ENCODE data around the gene DAAM2. TPM values are rescaled to one million over a fixed set of nuclear protein-coding genes. Genes with fewer than 3 reads are reported as not detected.

The DAAM2 gene
- total and polyA plus RNA-seq, 2 donors: 21.1 to 25.9 TPM

DNA sequence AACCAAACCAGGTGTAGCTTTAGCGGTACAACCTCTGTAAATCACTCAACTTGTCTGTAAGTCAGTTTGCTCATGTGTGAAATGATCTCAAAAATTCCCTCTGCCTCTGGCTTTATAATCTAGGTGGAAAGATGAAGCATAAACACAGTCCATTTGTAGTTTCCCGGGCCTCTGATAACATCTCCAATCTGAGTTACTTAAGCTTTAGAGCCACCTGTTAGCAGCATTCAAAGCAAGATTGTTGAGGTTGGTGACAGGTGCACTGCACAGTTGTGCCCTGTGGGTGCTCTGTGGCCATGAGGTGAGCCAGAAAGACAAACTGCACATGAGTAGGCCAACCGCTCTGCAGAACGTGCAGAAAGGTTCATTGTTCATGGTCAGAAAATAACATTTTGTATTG, 88.4 kb downstream of the DAAM2 start:
- no peak overlapping the region for H3K4me3 ChIP-seq (ENCODE audit: low read depth, low read length)
- H3K4me1 ChIP-seq (ENCODE audit: insufficient read depth): no peaks in the 10 kb centered on the region
- H3K36me3 ChIP-seq (ENCODE audit: insufficient read depth): no peaks in the 10 kb centered on the region
- no peak for DNase-seq (ENCODE audit: extremely low spot score)
- 77% methylated on average over 4 of the region's 4 CpGs for WGBS
- H3K27ac ChIP-seq (ENCODE audit: low read depth): no peak overlapping the region

DNA sequence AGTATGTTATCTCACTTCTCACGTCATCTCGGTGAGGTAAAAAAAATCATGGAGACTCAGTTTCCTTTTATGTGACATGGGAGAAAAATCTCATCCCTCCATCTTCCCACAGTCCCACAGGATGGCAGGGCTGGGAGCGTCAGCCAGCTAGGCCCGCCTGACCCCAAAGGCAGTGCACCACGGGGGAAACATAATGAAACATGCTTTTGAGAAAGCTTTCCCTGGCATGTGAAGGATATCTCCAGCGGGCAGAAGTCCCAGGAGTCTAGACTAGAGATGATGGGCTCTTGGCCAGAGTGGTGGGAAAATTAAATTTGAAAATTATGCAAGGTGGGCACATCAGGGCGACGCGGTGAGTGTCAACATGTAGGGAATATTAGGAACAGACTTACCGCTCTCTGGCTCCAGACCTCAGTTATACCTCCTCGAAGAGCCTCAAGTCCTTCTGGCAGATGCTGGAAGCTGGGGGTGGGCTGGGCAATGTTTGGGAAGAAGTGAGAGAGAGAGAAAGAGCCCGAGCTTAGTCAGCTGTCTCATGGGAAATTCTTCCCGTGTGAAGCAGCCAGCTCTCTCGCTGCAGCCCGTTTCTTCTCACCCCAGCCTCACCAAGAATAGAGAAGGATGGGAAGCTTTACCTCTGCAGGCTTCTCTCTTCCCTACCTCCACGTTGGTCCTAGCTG, 89.8 kb downstream of the DAAM2 start:
- WGBS: 47% methylated on average over 16 of the region's 16 CpGs
- DNase-seq (ENCODE audit: extremely low spot score): no peak

DNA sequence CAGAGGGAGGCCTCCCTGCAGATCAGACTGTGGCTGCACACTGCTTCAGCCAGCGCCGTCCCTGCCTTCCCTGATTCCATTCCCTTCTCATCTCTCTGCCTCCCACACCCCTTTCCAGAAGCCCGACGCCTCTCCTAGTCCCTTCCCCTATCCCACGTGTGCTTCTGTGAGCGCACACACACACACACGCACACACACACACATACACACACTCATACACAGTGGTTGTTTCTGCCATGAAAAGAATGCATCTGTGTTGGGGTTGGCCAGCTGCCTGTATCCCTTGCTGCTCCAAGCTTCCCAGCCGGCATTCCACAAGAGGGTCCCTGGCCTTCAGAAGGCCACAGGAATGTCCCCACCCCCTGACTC, 90.3 kb downstream of the DAAM2 start:
- DNase-seq (ENCODE audit: extremely low spot score): peak; percentile 21

More for the DNA sequence above, 89.8 kb downstream of the DAAM2 start:
- Histone ChIP-seq H3K36me3 (ENCODE audit: insufficient read depth) (no peaks in the 10 kb centered on the region), H3K4me1 (ENCODE audit: insufficient read depth) (no peaks in the 10 kb centered on the region), H3K27ac (ENCODE audit: low read depth) (no peak overlapping the region), H3K4me3 (ENCODE audit: low read depth, low read length) (no peak overlapping the region)

DNA sequence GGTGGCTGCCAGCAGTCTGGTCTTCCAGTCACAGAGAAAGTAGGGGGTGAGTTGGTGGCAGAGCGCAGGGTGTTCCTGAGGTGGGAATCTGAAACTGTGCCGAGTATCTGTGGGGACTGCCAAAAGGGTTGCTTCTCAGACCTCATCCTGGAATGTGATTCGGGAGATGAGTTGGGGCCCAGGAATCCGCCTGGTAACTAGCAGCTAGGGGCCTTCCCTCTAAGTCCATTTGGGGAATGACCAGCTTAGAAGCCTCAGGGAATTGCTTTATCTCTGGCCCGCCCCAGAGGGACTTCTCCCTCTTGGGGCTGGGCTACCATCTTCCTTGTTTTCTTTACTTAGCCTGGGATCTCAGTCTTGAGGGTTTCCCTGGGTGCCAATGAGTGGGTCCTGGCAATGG, 92.5 kb downstream of the DAAM2 start:
- Histone ChIP-seq H3K4me1 (ENCODE audit: insufficient read depth) (no peaks in the 10 kb centered on the region), H3K27ac (ENCODE audit: low read depth) (no peak overlapping the region), H3K36me3 (ENCODE audit: insufficient read depth) (no peaks in the 10 kb centered on the region), H3K4me3 (ENCODE audit: low read depth, low read length) (no peak overlapping the region)
- DNase-seq (ENCODE audit: extremely low spot score): no peak
- WGBS: 85% methylated on average over 5 of the region's 5 CpGs

More for the DNA sequence above, 90.3 kb downstream of the DAAM2 start:
- Histone ChIP-seq H3K4me1 (ENCODE audit: insufficient read depth) (no peaks in the 10 kb centered on the region), H3K4me3 (ENCODE audit: low read depth, low read length) (no peak overlapping the region), H3K36me3 (ENCODE audit: insufficient read depth) (no peaks in the 10 kb centered on the region), H3K27ac (ENCODE audit: low read depth) (no peak overlapping the region)
- 21% methylated on average over 8 of the region's 8 CpGs for WGBS

DNA sequence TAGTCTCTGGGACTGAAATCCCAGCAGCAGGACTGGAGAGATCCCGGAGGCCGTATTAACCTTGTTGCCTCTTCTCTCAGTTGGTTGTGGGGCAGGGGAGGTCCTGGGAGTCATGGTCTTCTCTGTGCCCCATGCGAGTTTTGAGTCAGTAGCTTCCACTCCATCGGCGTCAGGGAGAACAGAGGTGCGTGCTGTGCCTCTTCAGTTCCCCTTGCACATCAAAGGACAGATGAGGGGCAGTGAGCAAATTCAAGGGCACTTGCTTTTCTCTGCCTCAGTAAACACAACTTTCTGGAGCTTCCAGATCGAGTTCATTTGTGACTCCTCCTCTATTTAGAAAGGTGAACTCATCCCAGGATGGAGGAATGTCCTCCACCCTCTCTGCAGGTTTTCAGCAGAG, 93.5 kb downstream of the DAAM2 start:
- WGBS: 88% methylated on average over 7 of the region's 7 CpGs
- no peaks in the 10 kb centered on the region for H3K4me1 ChIP-seq (ENCODE audit: insufficient read depth)
- no peaks in the 10 kb centered on the region for H3K36me3 ChIP-seq (ENCODE audit: insufficient read depth)

DNA sequence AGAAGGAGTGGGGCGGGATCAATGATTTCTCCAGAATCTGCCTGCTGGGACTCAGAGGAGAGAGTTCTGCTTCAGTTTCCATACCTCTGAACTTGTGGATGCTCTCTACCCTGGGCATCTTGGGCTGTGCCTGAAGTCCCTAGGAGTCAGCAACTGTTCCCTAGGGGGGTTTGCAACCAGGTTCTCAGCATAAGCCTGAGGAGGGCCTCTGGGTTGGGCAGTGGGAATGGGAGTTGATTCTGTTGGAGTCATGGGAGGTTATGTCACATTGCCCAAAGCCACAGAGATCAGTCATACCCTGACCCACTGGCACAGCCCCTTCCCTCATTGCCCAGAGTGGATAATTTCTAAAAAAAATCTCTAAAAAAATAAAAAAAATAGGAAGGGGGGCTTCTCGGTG, 94.7 kb downstream of the DAAM2 start:
- Histone ChIP-seq H3K4me3 (ENCODE audit: low read depth, low read length) (no peak overlapping the region), H3K36me3 (ENCODE audit: insufficient read depth) (no peaks in the 10 kb centered on the region), H3K27ac (ENCODE audit: low read depth) (no peak overlapping the region), H3K4me1 (ENCODE audit: insufficient read depth) (no peaks in the 10 kb centered on the region)
- WGBS: 94% methylated on average over 2 of the region's 2 CpGs
- DNase-seq (ENCODE audit: extremely low spot score): no peak

More for the DNA sequence above, 93.5 kb downstream of the DAAM2 start:
- DNase-seq (ENCODE audit: extremely low spot score): no peak
- no peak overlapping the region for H3K4me3 ChIP-seq (ENCODE audit: low read depth, low read length)
- no peak overlapping the region for H3K27ac ChIP-seq (ENCODE audit: low read depth)

DNA sequence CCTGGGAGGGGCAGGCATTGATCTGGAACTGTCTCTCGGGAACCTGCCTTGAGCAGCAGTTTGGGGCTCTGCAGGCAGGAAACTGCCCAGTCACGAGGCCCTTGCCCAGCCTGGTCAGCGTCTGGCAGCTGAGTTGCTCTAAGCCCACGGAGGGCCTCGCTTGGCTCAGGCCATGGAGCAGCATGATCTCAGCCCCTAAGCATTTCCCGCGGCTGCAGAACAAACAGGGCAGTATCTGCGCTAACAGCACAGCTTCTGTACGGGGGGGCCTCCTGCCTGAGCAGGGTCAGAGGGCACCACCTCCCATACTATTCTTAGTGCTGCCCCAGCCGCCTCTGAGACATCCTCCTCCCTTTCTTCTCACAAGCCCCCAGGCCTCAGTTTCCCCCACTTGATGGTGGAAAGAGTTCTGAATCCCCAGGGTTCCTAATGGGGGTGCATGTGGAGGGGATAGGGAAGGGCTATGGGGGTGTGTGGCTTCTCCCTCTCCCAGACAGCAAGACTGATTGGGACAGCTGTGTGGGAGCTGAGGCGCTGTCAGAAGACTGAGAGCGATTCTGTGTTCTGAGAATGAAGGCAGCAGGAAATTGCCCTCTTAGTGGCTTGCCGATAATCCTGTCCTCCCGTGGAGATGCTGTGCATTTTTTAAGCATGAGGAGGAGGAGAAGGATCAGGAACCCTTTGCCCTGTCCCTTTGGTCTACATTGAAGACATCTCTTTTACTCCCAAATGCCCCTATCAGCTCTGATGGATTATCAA, 95.7 kb downstream of the DAAM2 start:
- no peak for DNase-seq (ENCODE audit: extremely low spot score)
- WGBS: 21% methylated on average over 14 of the region's 14 CpGs
- no peak overlapping the region for H3K4me3 ChIP-seq (ENCODE audit: low read depth, low read length)
- no peak overlapping the region for H3K27ac ChIP-seq (ENCODE audit: low read depth)
- H3K4me1 ChIP-seq (ENCODE audit: insufficient read depth): no peaks in the 10 kb centered on the region
- H3K36me3 ChIP-seq (ENCODE audit: insufficient read depth): no peaks in the 10 kb centered on the region

DNA sequence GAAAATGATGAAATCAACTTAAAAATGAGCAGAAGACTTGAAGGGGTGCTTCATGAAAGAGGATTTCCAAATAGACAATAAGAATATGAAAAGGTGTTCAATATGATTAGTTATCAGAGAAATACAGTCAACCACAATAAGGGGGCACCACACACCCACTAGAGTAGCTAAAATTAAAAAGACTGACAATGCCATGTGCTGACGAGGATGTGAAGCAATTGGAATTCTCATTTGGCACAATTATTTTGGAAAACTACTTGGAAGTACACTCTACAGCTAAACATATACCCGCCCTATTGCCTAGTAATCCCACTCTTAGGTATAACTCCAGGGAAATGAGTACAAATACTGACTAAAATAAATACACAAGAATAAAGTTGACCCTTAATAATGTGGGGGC, 97.1 kb downstream of the DAAM2 start:
- 94% methylated on average over 2 of the region's 2 CpGs for WGBS
- Histone ChIP-seq H3K4me1 (ENCODE audit: insufficient read depth) (no peaks in the 10 kb centered on the region), H3K27ac (ENCODE audit: low read depth) (no peak overlapping the region), H3K36me3 (ENCODE audit: insufficient read depth) (no peaks in the 10 kb centered on the region), H3K4me3 (ENCODE audit: low read depth, low read length) (no peak overlapping the region)
- no peak for DNase-seq (ENCODE audit: extremely low spot score)

DNA sequence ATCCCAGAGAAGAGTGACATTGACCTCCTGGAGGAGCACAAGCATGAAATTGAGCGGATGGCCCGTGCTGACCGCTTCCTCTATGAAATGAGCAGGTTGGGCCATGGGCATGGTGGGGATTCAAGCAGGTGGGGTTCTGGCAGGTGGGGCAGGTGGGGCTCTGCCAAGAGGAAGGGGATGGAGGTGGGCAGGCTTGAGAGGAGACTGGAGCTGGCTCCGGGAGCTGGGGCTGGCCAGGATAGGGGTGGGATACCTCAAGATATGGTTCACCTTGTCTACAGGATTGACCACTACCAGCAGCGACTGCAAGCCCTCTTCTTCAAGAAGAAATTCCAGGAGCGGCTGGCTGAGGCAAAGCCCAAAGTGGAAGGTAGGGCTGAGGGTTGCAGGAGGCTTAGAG, 99.2 kb downstream of the DAAM2 start:
- no peak for DNase-seq (ENCODE audit: extremely low spot score)
- no peaks in the 10 kb centered on the region for H3K36me3 ChIP-seq (ENCODE audit: insufficient read depth)
- 97% methylated on average over 6 of the region's 6 CpGs for WGBS
- no peak overlapping the region for H3K4me3 ChIP-seq (ENCODE audit: low read depth, low read length)
- H3K27ac ChIP-seq (ENCODE audit: low read depth): no peak overlapping the region
- no peaks in the 10 kb centered on the region for H3K4me1 ChIP-seq (ENCODE audit: insufficient read depth)

DNA sequence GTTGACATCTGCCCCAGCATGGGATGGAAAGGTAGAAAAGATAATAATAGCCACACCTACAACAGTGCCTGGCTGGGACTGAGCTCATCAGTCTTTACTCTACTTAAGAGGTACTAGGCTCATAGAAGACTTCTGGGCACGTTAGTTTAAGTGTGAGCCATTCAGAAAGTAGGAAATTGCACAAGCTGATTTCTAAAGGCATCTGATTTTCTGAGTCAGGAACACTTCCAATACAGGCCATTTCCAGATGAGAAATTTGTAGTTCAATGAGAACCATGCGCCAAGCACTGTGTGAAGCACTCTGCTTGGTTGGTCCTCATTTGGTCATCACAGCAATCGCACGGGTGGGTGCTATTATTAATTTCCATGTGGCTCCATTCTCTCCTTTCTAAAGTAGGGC, 99.8 kb downstream of the DAAM2 start:
- Histone ChIP-seq H3K4me3 (ENCODE audit: low read depth, low read length) (no peak overlapping the region), H3K4me1 (ENCODE audit: insufficient read depth) (no peaks in the 10 kb centered on the region), H3K36me3 (ENCODE audit: insufficient read depth) (no peaks in the 10 kb centered on the region), H3K27ac (ENCODE audit: low read depth) (no peak overlapping the region)
- DNase-seq (ENCODE audit: extremely low spot score): no peak
- WGBS: 90% methylated on average over 4 of the region's 4 CpGs

DNA sequence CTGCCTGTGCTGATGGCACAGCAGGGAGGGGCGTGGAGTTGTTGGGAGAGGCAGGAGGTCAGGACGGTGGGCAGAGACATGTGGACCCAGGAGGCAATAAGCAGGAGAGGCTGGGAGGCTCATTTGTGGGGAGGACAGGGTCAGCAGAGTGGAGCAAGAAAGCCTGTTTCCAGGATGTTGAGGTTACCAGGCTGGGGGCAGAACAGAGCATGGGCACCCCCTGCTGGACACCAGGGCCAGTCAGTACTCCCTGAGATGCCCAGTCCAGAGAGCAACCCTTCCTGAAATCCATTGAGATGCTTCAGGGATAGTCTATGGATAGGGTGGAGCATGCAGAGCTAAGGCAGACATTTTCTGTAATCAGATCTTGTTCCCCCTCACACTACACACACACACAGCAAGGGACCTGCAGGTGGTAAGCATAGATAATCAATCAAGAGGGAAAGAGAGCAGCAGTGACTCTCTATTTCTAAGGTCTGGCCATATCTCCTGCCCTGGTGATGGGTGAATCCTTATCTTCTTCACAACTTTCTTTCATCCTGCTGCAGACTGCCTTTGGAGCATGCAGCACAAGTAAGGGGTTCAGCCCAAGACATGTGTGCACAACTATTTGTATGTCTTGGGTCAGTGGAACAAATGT, 100.4 kb downstream of the DAAM2 start:
- 68% methylated on average over 2 of the region's 2 CpGs for WGBS
- H3K4me3 ChIP-seq (ENCODE audit: low read depth, low read length): no peak overlapping the region
- H3K4me1 ChIP-seq (ENCODE audit: insufficient read depth): no peaks in the 10 kb centered on the region
- no peaks in the 10 kb centered on the region for H3K36me3 ChIP-seq (ENCODE audit: insufficient read depth)
- DNase-seq (ENCODE audit: extremely low spot score): no peak
- H3K27ac ChIP-seq (ENCODE audit: low read depth): no peak overlapping the region

DNA sequence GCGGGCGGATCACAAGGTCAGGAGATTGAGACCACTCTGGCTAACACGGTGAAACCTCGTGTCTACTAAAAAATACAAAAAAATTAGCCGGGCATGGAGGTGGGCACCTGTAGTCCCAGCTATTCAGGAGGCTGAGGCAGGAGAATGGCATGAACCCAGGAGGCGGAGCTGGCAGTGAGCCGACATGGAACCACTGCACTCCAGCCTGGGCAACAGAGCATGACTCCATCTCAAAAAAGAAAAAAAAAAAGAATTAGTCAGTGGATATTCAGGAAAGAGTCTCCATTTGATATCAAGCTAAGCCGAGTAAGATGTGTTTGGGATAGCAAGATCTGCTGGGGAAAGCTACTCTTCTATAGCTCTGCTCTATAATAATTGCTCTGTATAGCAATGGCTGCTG, 101.1 kb downstream of the DAAM2 start:
- no peaks in the 10 kb centered on the region for H3K36me3 ChIP-seq (ENCODE audit: insufficient read depth)
- WGBS: 88% methylated on average over 8 of the region's 8 CpGs
- DNase-seq (ENCODE audit: extremely low spot score): no peak
- no peak overlapping the region for H3K4me3 ChIP-seq (ENCODE audit: low read depth, low read length)
- H3K4me1 ChIP-seq (ENCODE audit: insufficient read depth): no peaks in the 10 kb centered on the region
- H3K27ac ChIP-seq (ENCODE audit: low read depth): no peak overlapping the region

DNA sequence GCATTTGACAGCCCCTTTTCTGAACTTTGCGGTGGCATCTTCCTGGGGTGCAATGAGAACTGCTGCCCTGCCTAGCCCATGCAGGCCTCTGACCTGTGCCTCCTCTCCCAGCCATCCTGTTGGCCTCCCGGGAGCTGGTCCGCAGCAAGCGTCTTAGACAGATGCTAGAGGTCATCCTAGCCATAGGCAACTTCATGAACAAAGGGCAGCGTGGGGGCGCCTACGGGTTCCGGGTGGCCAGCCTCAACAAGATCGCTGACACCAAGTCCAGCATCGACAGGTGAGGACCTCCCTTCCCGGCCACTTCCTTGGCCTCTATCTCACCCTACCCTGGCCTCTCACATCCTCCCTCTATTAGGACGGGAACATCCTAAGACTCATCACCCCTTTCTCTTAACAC, 104.5 kb downstream of the DAAM2 start:
- DNase-seq (ENCODE audit: extremely low spot score): no peak
- no peaks in the 10 kb centered on the region for H3K36me3 ChIP-seq (ENCODE audit: insufficient read depth)
- 95% methylated on average over 12 of the region's 12 CpGs for WGBS
- H3K4me3 ChIP-seq (ENCODE audit: low read depth, low read length): no peak overlapping the region
- no peak overlapping the region for H3K27ac ChIP-seq (ENCODE audit: low read depth)
- H3K4me1 ChIP-seq (ENCODE audit: insufficient read depth): no peaks in the 10 kb centered on the region

DNA sequence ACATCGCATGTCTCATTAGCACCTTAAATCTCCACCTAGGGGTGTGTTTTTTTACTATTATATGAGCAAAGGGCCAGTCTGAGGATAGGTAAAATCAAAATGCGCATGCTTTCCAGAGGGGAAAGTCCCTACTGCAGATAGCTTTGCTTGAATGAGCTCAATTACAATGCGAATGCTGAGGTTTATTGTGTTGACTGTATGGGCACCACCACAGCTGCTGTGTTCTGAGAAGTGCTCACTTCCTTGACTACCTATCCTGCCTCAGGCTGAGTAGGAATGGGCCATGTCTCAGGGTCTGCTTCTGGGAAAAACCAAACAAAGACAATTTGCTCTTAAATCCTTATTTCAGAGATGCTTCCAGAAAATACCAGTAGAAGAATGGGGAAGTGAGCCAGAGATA, 105.5 kb downstream of the DAAM2 start:
- Histone ChIP-seq H3K27ac (ENCODE audit: low read depth) (no peak overlapping the region), H3K4me3 (ENCODE audit: low read depth, low read length) (no peak overlapping the region), H3K4me1 (ENCODE audit: insufficient read depth) (no peaks in the 10 kb centered on the region), H3K36me3 (ENCODE audit: insufficient read depth) (no peaks in the 10 kb centered on the region)
- 94% methylated on average over 3 of the region's 3 CpGs for WGBS
- no peak for DNase-seq (ENCODE audit: extremely low spot score)

All from urinary bladder (tissue), 4 donors.